Right cardiac atrium (tissue), 5 donors: ENCODE results near the gene ZFYVE9. TPM values are rescaled to one million over a fixed set of nuclear protein-coding genes. Genes with fewer than 3 reads are reported as not detected.
"Not testable (repeated sequence)": the region's sequence is repeated elsewhere in the genome, so short reads cannot be mapped to it uniquely, and the experiment has no call there.

Experiments
- ATAC-seq, 2 donors: fragments of 200-7000 bp; cut with Tn5 transposase; one replicate each; pipeline versions ENCODE4 v1.8.0 to v1.9.1; 2020; ENCODE audit warnings: moderate library complexity in 2 of 2, mild to moderate bottlenecking in 1 of 2
- DNase-seq, 3 donors: peaks; one replicate each; pipeline ENCODE4 v3.0.0-alpha.2; 2020
- H3K27ac ChIP-seq: one replicate; pipeline ENCODE4 v1.5.1; 2013; ENCODE audit warnings: mild to moderate bottlenecking, low read length, control low read depth, moderate library complexity
- H3K27me3 ChIP-seq: one replicate; pipeline ENCODE4 v1.6.1; 2013; ENCODE audit not compliant: control insufficient read depth, insufficient read depth
- H3K4me1 ChIP-seq: one replicate; pipeline ENCODE4 v1.6.1; 2013; ENCODE audit warnings: low read length; ENCODE audit not compliant: control insufficient read depth, insufficient read depth
- H3K4me3 ChIP-seq: one replicate; pipeline ENCODE4 v1.5.1; 2013; ENCODE audit warnings: low read length, control low read depth
- H3K9me3 ChIP-seq: one replicate; pipeline ENCODE4 v1.6.1; 2013; ENCODE audit warnings: low read length; ENCODE audit not compliant: control insufficient read depth
- WGBS: extraction: QIAGEN DNeasy Blood & Tissue Kit; methylation state at CpG from one replicate; pipeline ENCODE4 v1.1.7; 2013; 5-methylcytosine and 5-hydroxymethylcytosine counted together
- intact Hi-C, 4 donors: fragments of 100-400 bp; cut with DNase I; formaldehyde crosslinking; loops; one replicate each; pipeline versions ENCODE4 v1.11.0 to v1.14.0; 2022 to 2023
- polyA plus RNA-seq: library from polyadenylated mRNA; stranded (reverse); fragments of 200-250 nt; gene quantifications from one replicate; pipeline ENCODE4 v1.2.3, GENCODE V29; 2013
- total RNA-seq, 4 donors: library from RNA; stranded (reverse); fragmentation: NEBNext Ultra II Directional; extraction: Animal tissue kit (Norgen Biotek cat#: 25700); gene quantifications; one replicate each; pipeline ENCODE4 v1.2.1, GENCODE V29; 2021
- donor health status: healthy with polysubstance abuse.
- donor health status: DM: no; HTN: yes; CAD: no.
- donor health status: DM: no; HTN: no; CAD: no.
- donor health status: DM: no; HTN: yes; CAD: no; lungs with severe emphysema.
- donor health status: DM: yes; HTN: yes; CAD: no.

Gene ZFYVE9
- total and polyA plus RNA-seq, 5 donors, result 6.2 to 21.3 (median 20.0) TPM

DNA sequence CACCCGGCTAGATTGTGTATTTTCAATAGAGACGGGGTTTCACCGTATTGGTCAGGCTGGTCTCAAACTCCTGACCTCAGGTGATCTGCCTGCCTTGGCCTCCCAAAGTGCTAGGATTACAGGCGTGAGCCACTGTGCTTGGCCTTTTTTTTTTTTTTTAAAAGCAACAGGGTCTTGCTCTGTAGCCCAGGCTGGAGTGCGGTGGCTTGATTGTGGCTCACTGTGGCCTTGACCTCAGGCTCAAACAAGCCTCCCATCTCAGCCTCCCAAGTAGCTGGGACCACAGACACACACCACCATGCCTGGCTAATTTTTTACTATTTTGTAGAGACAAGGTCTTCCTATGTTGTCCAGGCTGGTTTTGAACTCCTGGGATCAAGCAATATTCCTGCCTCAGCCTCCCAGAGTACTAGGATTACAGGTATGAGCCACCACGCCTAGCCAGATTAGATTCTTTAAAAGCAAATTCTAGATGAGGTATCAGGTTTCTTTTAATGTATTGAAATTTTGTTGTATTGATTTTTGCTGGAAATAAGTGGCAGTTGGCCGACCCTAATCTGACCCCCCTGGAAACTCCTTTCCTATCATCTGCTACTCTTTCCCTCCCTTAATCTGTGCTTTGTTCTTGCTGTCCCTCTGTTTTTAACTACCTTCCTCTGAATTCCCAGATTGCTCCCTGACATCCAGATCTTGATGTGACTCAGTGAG, 26.6 kb downstream of the ZFYVE9 start:
- H3K4me3 ChIP-seq, result no peak overlapping the region
- DNase-seq, result no peak
- 94% methylated on average over 7 of the region's 7 CpGs for WGBS
- no peaks in the 10 kb centered on the region for H3K27me3 ChIP-seq
- no peaks in the 10 kb centered on the region for H3K4me1 ChIP-seq
- no peak for ATAC-seq
- no peak overlapping the region for H3K27ac ChIP-seq
- H3K9me3 ChIP-seq, result no peaks in the 10 kb centered on the region
- intact Hi-C loops, result no loop called here

DNA sequence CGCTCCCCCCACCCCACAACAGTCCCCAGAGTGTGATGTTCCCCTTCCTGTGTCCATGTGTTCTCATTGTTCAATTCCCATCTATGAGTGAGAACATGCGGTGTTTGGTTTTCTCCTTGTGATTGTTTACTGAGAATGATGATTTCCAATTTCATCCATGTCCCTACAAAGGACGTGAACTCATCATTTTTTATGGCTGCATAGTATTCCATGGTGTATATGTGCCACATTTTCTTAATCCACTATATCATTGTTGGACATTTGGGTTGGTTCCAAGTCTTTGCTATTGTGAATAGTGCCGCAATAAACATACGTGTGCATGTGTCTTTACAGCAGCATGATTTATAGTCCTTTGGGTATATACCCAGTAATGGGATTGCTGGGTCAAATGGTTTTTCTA, 29.3 kb downstream of the ZFYVE9 start:
- H3K4me3 ChIP-seq, intact Hi-C loops, H3K27me3 ChIP-seq, H3K9me3 ChIP-seq, DNase-seq, ATAC-seq, H3K27ac ChIP-seq, H3K4me1 ChIP-seq: not testable (repeated sequence)
- 98% methylated on average over 5 of the region's 5 CpGs for WGBS

DNA sequence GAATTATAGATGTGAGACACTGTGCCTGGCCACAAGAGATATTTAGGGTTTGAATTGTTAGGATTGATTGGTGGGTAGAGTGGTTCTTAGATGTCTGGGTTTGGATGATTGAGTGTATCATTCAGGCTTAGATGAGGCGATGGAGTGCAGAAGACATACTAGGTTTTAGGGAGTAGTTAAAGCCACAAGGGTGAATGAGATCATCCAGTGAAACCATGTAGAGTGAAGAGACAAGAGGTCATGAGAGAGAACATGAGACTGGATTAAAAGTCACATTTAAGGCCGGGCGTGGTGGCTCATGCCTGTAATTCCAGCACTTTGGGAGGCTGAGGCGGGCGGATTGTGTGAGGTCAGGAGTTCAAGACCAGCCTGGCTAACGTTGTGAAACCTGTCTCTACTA, 37.2 kb downstream of the ZFYVE9 start:
- Histone ChIP-seq H3K4me3 (no peak overlapping the region), H3K27me3 (no peaks in the 10 kb centered on the region), H3K9me3 (no peaks in the 10 kb centered on the region), H3K4me1 (no peaks in the 10 kb centered on the region), H3K27ac (no peak overlapping the region)
- intact Hi-C loops, result no loop called here
- DNase-seq (no peak), ATAC-seq (no peak)
- 71% methylated on average over 6 of the region's 6 CpGs for WGBS

DNA sequence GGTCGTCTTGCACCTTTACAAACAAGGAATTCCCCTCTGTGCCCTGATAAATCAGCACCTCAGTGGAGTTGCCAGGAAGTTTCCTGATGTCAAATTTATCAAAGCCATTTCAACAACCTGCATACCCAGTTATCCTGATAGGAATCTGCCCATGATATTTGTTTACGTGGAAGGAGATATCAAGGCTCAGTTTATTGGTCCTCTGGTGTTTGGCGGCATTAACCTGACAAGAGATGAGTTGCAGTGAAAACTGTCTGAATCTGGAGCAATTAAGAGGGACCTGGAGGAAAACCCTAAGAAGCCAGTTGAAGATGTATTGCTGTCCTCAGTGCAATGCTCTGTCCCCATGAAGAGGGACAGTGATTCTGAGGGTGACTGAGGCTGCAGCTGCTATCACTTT, 38.3 kb downstream of the ZFYVE9 start:
- ATAC-seq (no peak), DNase-seq (no peak)
- Histone ChIP-seq H3K4me1 (no peaks in the 10 kb centered on the region), H3K27me3 (no peaks in the 10 kb centered on the region), H3K9me3 (no peaks in the 10 kb centered on the region), H3K4me3 (no peak overlapping the region), H3K27ac (no peak overlapping the region)
- intact Hi-C loops, result no loop called here
- WGBS, result 83% methylated on average over 3 of the region's 3 CpGs

DNA sequence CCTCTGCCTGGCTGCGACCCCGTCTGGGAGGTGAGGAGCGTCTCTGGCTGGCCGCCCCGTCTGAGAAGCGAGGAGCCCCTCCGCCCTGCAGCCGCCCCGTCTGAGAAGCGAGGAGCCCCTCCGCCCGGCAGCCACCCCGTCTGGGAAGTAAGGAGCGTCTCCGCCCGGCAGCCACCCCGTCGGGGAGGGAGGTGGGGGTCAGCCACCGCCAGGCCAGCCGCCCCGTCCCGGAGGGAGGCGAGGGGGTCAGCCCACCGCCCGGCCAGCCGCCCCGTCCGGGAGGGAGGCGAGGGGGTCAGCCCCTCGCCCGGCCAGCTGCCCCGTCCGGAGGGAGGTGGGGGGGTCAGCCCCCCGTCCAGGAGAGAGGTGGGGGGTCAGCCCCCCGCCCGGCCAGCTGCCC, 39.9 kb downstream of the ZFYVE9 start:
- H3K27me3 ChIP-seq, H3K27ac ChIP-seq, H3K4me1 ChIP-seq, H3K4me3 ChIP-seq, H3K9me3 ChIP-seq, ATAC-seq, intact Hi-C loops: not testable (repeated sequence)
- 97% methylated on average over 36 of the region's 36 CpGs for WGBS
- peak in 1 of 3 donors; percentile 65 for DNase-seq

DNA sequence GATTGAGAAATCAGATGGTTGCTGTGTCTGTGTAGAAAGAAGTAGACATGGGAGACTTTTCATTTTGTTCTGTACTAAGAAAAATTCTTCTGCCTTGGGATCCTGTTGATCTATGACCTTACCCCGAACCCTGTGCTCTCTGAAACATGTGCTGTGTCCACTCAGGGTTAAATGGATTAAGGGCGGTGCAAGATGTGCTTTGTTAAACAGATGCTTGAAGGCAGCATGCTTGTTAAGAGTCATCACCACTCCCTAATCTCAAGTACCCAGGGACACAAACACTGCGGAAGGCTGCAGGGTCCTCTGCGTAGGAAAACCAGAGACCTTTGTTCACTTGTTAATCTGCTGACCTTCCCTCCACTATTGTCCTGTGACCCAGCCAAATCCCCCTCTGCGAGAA, 40.4 kb downstream of the ZFYVE9 start:
- WGBS, result 43% methylated on average over 5 of the region's 5 CpGs
- H3K27ac ChIP-seq, H3K27me3 ChIP-seq, ATAC-seq, intact Hi-C loops, H3K9me3 ChIP-seq, H3K4me1 ChIP-seq, H3K4me3 ChIP-seq, DNase-seq: not testable (repeated sequence)

DNA sequence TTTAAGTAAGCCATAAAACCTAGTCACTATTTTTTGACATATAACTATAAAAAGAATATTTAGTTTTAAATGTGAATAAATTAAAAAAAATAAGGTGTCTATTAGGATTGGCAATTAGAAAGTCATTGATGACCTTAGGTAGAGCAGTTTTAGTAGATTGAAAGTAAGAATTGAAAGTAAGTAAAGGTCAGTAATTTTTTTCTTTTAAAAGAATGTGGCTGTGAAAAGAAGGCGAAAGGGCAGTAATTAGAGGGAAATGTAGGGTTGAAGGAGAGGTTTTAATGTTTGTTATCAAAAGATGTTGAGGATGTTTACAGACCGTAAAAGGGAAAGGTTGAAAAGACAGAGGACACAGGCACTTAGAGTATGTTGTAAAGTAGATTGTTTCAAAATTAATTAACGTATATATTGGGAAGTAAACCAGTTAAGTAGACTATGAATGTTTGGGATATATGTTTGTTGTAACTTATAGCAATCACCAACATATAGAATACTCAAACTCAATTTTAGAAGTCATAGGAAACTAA, 41.0 kb downstream of the ZFYVE9 start:
- Histone ChIP-seq H3K27ac (no peak overlapping the region), H3K4me3 (no peak overlapping the region), H3K27me3 (no peaks in the 10 kb centered on the region), H3K4me1 (no peaks in the 10 kb centered on the region), H3K9me3 (no peaks in the 10 kb centered on the region)
- WGBS, result 90% methylated on average over 3 of the region's 3 CpGs
- DNase-seq (no peak), ATAC-seq (no peak)
- intact Hi-C loops, result no loop called here

DNA sequence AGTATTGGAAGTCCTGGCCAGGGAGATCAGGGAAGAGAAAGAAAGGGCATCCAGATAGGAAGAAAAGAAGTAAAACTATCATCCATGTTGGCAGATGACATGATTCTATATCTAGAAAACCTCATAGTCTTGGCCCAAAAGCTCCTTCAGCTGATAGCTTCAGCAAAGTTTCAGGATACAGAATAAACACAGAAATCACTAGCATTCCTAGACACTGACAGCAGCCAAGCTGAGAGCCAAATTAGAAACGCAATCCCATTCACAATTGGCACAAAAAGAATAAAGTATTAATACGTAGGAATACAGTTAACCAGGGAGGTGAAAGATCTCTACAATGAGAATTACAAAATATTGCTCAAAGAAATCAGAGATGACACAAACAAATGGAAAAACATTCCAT, 44.6 kb downstream of the ZFYVE9 start:
- DNase-seq (no peak), ATAC-seq (peak; percentile 41 to 46)
- intact Hi-C loops, result no loop called here
- WGBS, result 26% methylated on average over 2 of the region's 2 CpGs
- Histone ChIP-seq H3K27me3 (no peaks in the 10 kb centered on the region), H3K27ac (no peak overlapping the region), H3K4me3 (no peak overlapping the region), H3K4me1 (no peaks in the 10 kb centered on the region), H3K9me3 (no peaks in the 10 kb centered on the region)

DNA sequence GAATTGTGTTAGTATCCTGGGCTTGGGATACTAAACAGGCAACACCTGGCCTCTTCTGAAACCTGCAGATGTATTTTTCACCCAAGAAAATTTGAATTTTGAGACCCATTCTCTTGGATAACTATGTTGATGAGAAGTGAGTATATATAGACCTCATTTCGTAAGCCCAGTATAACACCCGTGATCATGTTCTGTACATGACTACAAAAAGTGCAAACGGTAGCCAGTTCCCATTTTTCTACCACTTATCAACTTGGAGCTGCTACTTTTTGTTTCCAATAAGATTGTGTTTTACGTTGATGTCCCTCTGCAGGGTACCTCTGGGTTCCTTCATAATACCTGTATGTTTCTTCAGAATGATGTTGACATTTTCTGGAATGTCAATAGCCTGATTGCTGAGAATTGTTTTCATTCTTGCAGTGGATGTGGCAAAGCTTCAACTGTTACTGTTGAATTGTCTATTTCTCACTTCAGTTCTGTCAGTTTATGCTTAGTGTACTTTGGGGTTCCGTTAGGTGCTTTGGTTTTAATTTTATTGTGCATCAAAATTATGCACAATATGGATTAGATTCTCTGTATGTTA, 48.1 kb downstream of the ZFYVE9 start:
- ATAC-seq (no peak), DNase-seq (no peak)
- no peaks in the 10 kb centered on the region for H3K27me3 ChIP-seq
- intact Hi-C loops, result no loop called here
- no peaks in the 10 kb centered on the region for H3K9me3 ChIP-seq
- H3K4me3 ChIP-seq, result no peak overlapping the region
- no peak overlapping the region for H3K27ac ChIP-seq
- peaks cover 1% of the 10 kb centered on the region for H3K4me1 ChIP-seq
- WGBS, result 89% methylated on average over 5 of the region's 5 CpGs

DNA sequence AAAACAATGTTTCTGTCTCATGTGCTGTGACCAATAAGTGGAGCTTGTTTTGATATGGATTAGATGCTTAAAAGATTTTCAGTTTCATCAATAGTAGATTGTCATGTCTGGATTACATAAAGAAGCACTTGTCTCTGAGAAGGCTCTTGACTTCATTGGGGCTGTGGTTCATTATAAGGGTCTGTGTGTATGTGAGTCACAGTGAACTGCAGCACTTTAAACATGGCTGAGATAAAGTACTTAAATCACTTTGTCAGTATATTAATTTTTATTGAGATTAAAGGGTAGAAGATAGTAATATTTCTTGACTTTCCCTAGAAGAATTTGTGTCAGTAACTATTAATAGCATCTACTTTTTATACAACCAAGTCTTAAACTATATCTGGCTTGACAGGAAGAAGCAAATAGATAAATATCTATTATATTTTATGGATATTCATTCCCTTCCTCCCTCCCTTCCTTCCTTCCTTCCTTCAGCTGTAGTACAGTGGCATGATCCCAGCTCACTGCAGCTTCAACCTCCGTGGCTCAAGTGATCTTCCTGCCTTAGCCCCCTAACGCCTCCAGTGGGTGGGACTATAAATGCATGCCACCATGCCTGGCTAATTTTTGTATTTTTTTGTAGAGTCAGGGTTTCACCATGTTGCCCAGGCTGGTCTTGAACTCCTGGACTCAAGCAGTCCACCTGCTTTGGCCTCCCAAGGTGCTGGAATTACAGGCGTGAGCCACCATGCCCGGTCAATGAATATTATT, 48.8 kb downstream of the ZFYVE9 start:
- H3K9me3 ChIP-seq, result no peaks in the 10 kb centered on the region
- ATAC-seq (no peak), DNase-seq (no peak)
- no peak overlapping the region for H3K4me3 ChIP-seq
- intact Hi-C loops, result no loop called here
- no peaks in the 10 kb centered on the region for H3K27me3 ChIP-seq
- peaks cover 1% of the 10 kb centered on the region for H3K4me1 ChIP-seq
- no peak overlapping the region for H3K27ac ChIP-seq
- 70% methylated on average over 4 of the region's 4 CpGs for WGBS

DNA sequence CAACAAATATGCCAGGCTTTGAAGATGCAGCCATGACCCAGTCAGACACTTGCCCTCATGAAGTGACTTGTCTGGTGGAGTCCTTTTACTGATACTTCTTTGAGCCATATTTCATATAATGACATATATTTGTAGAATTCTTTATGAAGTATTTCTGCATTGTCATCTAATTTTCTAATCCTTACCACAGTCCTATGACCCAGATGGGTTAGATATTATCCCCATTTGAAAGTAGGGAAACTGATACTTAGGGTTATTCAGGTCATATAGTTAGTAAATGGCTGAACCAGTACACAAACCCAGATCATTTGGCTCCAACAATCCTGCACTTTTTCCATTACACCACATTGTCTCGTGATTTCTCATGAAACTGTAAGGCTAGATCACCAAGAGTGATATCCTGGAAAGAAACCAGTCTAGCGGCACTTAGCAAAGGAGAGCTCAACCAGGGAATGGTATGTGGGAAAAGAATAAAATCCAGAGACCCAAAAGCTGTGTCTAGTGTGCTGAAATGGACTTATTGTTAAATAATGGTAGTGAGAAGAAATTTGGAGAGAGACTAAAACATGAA, 49.6 kb downstream of the ZFYVE9 start:
- no peak overlapping the region for H3K4me3 ChIP-seq
- ATAC-seq, result no peak
- no peak overlapping the region for H3K27ac ChIP-seq
- WGBS, result 74% methylated on average over 2 of the region's 2 CpGs
- intact Hi-C loops, result no loop called here
- no peak for DNase-seq
- H3K9me3 ChIP-seq, result no peaks in the 10 kb centered on the region
- H3K4me1 ChIP-seq, result peaks cover 1% of the 10 kb centered on the region
- no peaks in the 10 kb centered on the region for H3K27me3 ChIP-seq
